Stomach (tissue), 9 donors: Measurements from ENCODE around the gene NOBOX. TPM values are rescaled to one million over a fixed set of nuclear protein-coding genes. Genes with fewer than 3 reads are reported as not detected.
A peak's percentile ranks its signal among the peaks of the same experiment; 100 is the strongest.
"Not testable (repeated sequence)": the region's sequence is repeated elsewhere in the genome, so short reads cannot be mapped to it uniquely, and the experiment has no call there.

Source experiments
- DNase-seq, 2 donors: peaks; one replicate each; pipeline versions ENCODE4 v3.0.0 to v3.0.0-alpha.2; 2013 to 2019
- H3K27ac ChIP-seq, 5 donors: fragments of 200-600 bp in 4 of 5; sonication (generic) in 4 of 5; one replicate each; pipeline ENCODE4 v1.5.1; 2013 to 2019; ENCODE audit warnings: mild to moderate bottlenecking in 1 of 5, moderate library complexity in 1 of 5
- H3K27me3 ChIP-seq, 3 donors: fragments of 200-600 bp; sonication (generic); one replicate each; pipeline ENCODE4 v1.5.1; 2017 to 2019; ENCODE audit warnings: mixed run types in 1 of 3
- H3K36me3 ChIP-seq, 4 donors: fragments of 200-600 bp; sonication (generic); 1 replicate in 3 of 4; 2 replicates in 1 of 4; pipeline ENCODE4 v1.5.1; 2016 to 2019
- H3K4me1 ChIP-seq, 4 donors: fragments of 200-600 bp; sonication (generic); one replicate each; pipeline ENCODE4 v1.5.1; 2016 to 2019
- H3K4me3 ChIP-seq, 4 donors: fragments of 200-600 bp; sonication (generic) in 3 of 4; one replicate each; pipeline ENCODE4 v1.5.1; 2016 to 2019; ENCODE audit warnings: mild to moderate bottlenecking in 1 of 4
- H3K9me3 ChIP-seq, 4 donors: fragments of 200-600 bp; sonication (generic); one replicate each; pipeline ENCODE4 v1.5.1; 2016 to 2019
- EP300 ChIP-seq: sonication (generic); formaldehyde crosslinking; IDR thresholded peaks from one replicate; pipeline ENCODE4 v1.6.1; 2017; ENCODE audit warnings: antibody characterized with exemption
- POLR2A ChIP-seq, 4 donors: fragments of 450-650 bp; IDR thresholded peaks; one replicate each; pipeline ENCODE4 v1.6.1; 2016; ENCODE audit warnings: antibody characterized with exemption in 4 of 4, control low read depth in 2 of 4, mild to moderate bottlenecking in 1 of 4, moderate library complexity in 1 of 4
- POLR2AphosphoS5 ChIP-seq, 3 donors: sonication (generic); formaldehyde crosslinking; IDR thresholded peaks; one replicate each; pipeline ENCODE4 v1.6.1; 2016; ENCODE audit warnings: antibody characterized with exemption in 3 of 3
- WGBS, 5 donors: extraction: QIAGEN DNeasy Blood & Tissue Kit in 3 of 5; methylation state at CpG; one replicate each; pipeline versions ENCODE4 v1.1.5 to v1.1.7; 2013 to 2018; 5-methylcytosine and 5-hydroxymethylcytosine counted together
- intact Hi-C: fragments of 100-400 bp; cut with DNase I; formaldehyde crosslinking; loops from one replicate; pipeline ENCODE4 v1.15.1; 2023; ENCODE audit warnings: low total_unique reads
- polyA plus RNA-seq, 3 donors: library from polyadenylated mRNA; stranded (reverse); fragments of 200-250 nt; gene quantifications; one replicate each; pipeline ENCODE4 v1.2.3, GENCODE V29; 2013
- total RNA-seq, 5 donors: library from RNA; depleted of rRNA; stranded (reverse); fragments of >200 nt; gene quantifications; one replicate each; pipeline versions ENCODE4 v1.1.0 to v1.2.3, GENCODE V29; 2014 to 2016
- TF ChIP-seq, protein P1 (sequence below), 7 experiments: fragments of 450-650 bp in 4 of 7; fragments of 200-600 bp in 3 of 7; sonication (generic) in 3 of 7; IDR thresholded peaks; one replicate each; pipeline ENCODE4 v1.5.1; 2016 to 2019; ENCODE audit warnings: antibody characterized with exemption in 7 of 7, control low read depth in 2 of 7, mild to moderate bottlenecking in 1 of 7
- donor health status: healthy with polysubstance abuse.
- donor health status: Bipolar disorder and iron deficiency.
- donor health status: healthy.

The NOBOX gene
- total and polyA plus RNA-seq, 8 donors, result not detected

DNA sequence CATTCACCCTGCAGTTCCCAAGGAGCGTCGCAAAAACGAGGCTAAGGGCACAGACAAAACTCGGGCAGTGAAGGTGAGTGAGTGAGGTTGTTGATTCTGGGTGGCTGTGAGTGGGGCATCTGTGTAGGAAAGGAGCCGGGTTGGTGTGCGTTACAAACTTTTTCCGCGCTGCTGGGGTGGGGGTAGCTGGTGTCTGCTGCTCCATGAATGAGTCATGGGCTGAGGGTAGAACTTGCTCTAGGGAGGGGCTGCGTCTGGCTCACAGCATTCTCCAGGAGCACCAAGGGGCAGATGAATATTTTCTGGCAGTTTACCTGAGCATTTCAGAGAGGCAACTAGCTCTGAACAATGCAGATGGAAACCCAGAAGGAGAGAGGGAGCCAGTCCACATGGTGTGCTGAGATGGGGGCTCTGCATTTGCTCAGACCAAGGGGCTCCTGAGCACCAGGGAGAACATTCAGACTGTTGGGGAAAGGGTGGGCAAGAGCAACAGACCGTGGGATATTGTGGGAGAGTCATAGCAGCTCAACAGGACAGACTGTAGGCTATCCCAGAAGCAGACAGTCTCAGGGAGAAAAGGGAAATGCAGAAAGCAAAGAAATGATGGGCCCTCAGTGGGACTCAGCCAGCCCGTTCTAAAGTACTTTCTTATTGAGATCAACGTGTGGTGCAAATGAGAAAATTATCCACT lies 18.8 kb downstream of the NOBOX start:
- Histone ChIP-seq H3K27ac (no peak overlapping the region), H3K27me3 (no peaks in the 10 kb centered on the region), H3K36me3 (peaks cover 4 to 13% (median 9%) of the 10 kb centered on the region in 4 donors), H3K4me1 (peaks cover 0 to 9% (median 3%) of the 10 kb centered on the region in 4 donors), H3K9me3 (no peaks in the 10 kb centered on the region), H3K4me3 (no peak overlapping the region)
- WGBS, 5 donors, result 39 to 53% (median 43%) methylated on average over 12 of the region's 12 CpGs
- intact Hi-C loops, result no loop called here
- no peak for TF ChIP-seq POLR2AphosphoS5 (IDR thresholded peaks at IDR 0.05)
- TF ChIP-seq, protein P1, sequence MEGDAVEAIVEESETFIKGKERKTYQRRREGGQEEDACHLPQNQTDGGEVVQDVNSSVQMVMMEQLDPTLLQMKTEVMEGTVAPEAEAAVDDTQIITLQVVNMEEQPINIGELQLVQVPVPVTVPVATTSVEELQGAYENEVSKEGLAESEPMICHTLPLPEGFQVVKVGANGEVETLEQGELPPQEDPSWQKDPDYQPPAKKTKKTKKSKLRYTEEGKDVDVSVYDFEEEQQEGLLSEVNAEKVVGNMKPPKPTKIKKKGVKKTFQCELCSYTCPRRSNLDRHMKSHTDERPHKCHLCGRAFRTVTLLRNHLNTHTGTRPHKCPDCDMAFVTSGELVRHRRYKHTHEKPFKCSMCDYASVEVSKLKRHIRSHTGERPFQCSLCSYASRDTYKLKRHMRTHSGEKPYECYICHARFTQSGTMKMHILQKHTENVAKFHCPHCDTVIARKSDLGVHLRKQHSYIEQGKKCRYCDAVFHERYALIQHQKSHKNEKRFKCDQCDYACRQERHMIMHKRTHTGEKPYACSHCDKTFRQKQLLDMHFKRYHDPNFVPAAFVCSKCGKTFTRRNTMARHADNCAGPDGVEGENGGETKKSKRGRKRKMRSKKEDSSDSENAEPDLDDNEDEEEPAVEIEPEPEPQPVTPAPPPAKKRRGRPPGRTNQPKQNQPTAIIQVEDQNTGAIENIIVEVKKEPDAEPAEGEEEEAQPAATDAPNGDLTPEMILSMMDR (IDR thresholded peaks at IDR 0.05), result no peak
- no peak for TF ChIP-seq EP300
- TF ChIP-seq POLR2A (IDR thresholded peaks at IDR 0.05), result no peak
- DNase-seq, result peak in 1 of 2 donors; percentile 52

DNA sequence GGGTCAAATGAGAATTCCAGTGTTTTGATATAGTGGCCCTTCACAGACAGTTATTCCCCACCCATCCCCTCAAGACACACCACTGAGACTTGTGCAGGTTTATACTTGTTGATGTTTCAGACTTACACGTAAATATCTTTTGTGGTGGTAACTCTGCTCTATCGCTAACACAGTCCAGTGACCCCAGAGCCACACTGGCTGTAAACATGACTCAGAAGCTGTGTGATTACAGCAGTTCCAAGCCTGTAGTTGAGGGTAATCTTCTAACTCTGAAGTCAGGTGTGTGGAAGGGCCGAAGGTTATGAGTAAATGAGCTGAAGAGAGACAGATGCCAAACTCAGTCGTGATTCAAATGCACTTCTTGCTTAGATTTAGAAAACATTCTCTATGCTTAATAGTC lies 19.4 kb downstream of the NOBOX start:
- peak in 1 of 2 donors; percentile 53 for DNase-seq
- TF ChIP-seq POLR2AphosphoS5 (IDR thresholded peaks at IDR 0.05), result no peak
- Histone ChIP-seq H3K4me3 (no peak overlapping the region), H3K4me1 (peaks cover 0 to 9% (median 3%) of the 10 kb centered on the region in 4 donors), H3K27ac (no peak overlapping the region), H3K9me3 (no peaks in the 10 kb centered on the region), H3K36me3 (peaks cover 4 to 19% (median 15%) of the 10 kb centered on the region in 4 donors), H3K27me3 (no peaks in the 10 kb centered on the region)
- intact Hi-C loops, result no loop called here
- WGBS, 5 donors, result 24 to 44% (median 42%) methylated on average over 4 of the region's 4 CpGs

DNA sequence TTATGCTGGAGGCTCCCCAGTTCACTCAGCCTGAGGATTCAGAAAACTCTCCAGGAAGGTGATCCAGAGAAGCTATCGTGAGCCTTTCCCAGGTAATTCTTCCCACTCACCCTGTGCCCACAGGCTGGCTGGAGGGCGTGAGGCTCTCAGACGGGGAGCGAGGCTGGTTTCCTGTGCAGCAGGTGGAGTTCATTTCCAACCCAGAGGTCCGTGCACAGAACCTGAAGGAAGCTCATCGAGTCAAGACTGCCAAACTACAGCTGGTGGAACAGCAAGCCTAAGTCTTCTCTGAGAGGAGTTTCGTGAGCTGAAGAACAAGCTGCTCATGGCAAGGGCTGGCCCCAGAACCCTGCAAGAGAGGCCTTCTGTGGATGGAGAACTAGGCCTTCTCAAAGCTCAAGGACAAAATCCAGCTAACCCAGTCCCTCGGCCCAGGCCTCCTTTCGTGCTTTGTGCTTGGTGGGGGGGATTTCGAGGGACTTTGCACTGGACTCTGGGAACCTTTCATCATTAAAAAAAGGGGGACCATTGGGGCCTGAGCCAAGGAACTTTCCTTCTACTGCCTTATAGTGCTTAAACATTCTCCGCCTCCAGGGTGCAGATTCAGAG lies 23.6 kb downstream of the NOBOX start:
- Histone ChIP-seq H3K27me3 (no peaks in the 10 kb centered on the region), H3K36me3 (peaks cover 11 to 43% (median 40%) of the 10 kb centered on the region in 4 donors), H3K4me1 (peaks cover 0 to 9% (median 3%) of the 10 kb centered on the region in 4 donors), H3K9me3 (no peaks in the 10 kb centered on the region), H3K4me3 (no peak overlapping the region), H3K27ac (no peak overlapping the region)
- no peak for DNase-seq
- TF ChIP-seq, protein P1 (IDR thresholded peaks at IDR 0.05), result no peak
- TF ChIP-seq POLR2AphosphoS5 (IDR thresholded peaks at IDR 0.05) (no peak), EP300 (no peak), POLR2A (IDR thresholded peaks at IDR 0.05) (no peak)
- 94 to 96% (median 95%) methylated on average over 11 of the region's 11 CpGs for WGBS, 5 donors
- intact Hi-C loops, result no loop called here

DNA sequence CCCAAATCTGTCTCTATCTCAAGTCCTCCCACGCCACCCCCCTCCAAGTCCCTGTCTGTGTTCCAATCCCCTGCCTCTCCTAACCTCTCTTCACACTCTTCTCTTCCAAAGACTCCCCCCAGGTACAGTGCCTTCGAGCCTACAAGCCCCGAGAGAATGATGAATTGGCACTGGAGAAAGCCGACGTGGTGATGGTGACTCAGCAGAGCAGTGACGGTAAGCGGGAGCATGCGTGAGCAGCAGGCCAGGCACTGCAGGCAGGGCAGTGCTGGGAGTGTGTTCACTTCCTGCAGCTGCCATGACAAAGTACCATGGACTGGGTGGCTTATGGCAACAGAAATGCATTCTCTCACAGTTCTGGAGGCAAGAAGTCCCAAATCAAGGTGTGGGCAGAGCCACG lies 24.8 kb downstream of the NOBOX start:
- no peaks in the 10 kb centered on the region for H3K27me3 ChIP-seq
- H3K4me3 ChIP-seq, result no peak overlapping the region
- WGBS, 5 donors, result 87 to 96% (median 94%) methylated on average over 9 of the region's 9 CpGs
- TF ChIP-seq, protein P1 (IDR thresholded peaks at IDR 0.05), result no peak
- TF ChIP-seq POLR2AphosphoS5 (IDR thresholded peaks at IDR 0.05), result no peak
- no peak for TF ChIP-seq EP300
- no peak for TF ChIP-seq POLR2A (IDR thresholded peaks at IDR 0.05)
- peaks cover 11 to 43% (median 40%) of the 10 kb centered on the region in 4 donors for H3K36me3 ChIP-seq
- intact Hi-C loops, result no loop called here
- no peak for DNase-seq
- H3K4me1 ChIP-seq, result no peaks in the 10 kb centered on the region
- H3K9me3 ChIP-seq, result no peaks in the 10 kb centered on the region
- no peak overlapping the region for H3K27ac ChIP-seq

DNA sequence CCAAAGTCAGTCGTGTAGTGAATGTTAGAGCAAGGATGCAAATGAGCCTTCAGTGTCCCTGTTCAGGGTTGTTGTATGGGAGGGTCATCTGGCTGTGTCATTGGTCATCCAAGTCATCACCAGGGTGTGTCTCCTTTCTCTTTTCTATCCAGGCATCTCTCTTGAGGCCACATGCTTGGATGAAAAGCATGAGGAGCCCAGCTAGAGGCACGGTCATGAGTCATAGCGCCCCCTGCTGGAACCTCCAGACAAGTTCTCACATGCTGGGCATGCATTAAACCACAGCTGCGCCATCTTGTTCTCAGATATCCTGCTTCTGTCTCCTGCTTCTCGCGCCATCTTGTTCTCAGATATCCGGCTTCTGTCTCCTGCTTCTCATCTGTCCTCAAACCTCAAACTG lies 34.3 kb downstream of the NOBOX start:
- H3K4me3 ChIP-seq, H3K27me3 ChIP-seq, H3K27ac ChIP-seq, H3K4me1 ChIP-seq, DNase-seq, H3K9me3 ChIP-seq, intact Hi-C loops, H3K36me3 ChIP-seq: not testable (repeated sequence)
- WGBS, 5 donors, result 99% methylated on average over 4 of the region's 7 CpGs; no CpG with 5 or more reads in 4 of the 5 donors

DNA sequence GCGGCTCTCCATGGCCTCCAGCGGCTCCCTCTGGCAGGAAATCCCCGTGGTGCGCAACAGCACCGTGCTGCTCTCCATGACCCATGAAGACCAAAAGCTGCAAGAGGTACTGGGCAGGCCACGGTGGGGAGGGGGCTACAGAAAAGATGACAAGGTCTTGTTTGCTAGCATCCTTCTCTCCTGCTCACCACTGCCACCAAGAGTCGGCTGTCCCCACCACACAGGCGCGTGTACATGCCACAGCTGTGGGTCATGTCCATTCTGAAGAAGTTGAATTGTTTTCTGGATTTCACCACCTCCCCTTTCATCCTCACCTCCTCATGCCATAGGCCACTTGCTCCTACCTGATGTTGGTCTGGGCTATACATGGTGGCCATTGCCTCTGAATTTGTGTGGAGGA lies 36.2 kb downstream of the NOBOX start:
- intact Hi-C loops, DNase-seq, H3K36me3 ChIP-seq, H3K4me3 ChIP-seq, H3K4me1 ChIP-seq, H3K9me3 ChIP-seq, H3K27ac ChIP-seq, H3K27me3 ChIP-seq: not testable (repeated sequence)
- no CpG with 5 or more reads among the region's 9 CpGs for WGBS, 5 donors

DNA sequence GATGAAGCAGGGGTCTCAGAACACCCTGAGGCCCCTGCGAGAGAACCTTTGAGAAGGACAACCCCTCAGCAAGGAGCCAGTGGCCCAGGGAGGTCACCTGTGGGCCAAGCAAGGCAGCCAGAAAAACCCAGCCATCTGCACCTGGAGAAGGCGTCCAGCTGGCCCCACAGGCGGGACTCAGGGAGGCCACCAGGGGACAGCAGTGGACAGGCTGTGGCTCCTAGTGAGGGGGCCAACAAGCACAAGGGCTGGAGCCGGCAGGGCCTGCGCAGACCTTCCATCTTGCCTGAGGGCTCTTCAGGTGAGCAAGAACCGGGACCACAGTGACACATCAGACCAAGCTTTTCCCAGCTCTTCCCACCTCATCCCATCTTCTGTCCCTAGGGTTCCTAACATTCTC lies 38.0 kb downstream of the NOBOX start:
- H3K27ac ChIP-seq, H3K9me3 ChIP-seq, H3K4me3 ChIP-seq, intact Hi-C loops, H3K27me3 ChIP-seq, H3K36me3 ChIP-seq, H3K4me1 ChIP-seq, DNase-seq: not testable (repeated sequence)
- WGBS, 5 donors, result no CpG with 5 or more reads among the region's 6 CpGs

DNA sequence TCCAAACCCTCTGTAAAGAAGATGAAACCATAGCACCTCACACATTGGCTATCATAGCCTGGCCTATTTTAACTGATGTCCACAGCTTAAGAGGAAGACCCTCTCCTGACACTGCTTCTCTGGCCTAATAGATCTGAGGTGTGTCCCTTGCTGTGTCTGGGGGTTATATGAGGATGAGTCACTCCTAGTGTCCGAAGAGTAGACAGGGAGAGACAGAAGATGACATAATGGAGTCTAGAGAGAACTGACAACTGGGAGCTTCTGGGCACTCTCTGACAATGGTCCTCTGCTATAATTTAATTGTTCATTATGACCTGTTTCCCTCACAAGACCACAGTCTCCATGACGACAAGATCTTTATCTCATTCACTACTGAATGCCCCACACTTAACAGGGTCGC lies 41.4 kb downstream of the NOBOX start:
- H3K27me3 ChIP-seq, DNase-seq, intact Hi-C loops, H3K36me3 ChIP-seq, H3K4me3 ChIP-seq, H3K27ac ChIP-seq, H3K4me1 ChIP-seq, H3K9me3 ChIP-seq: not testable (repeated sequence)
- no CpG with 5 or more reads among the region's 3 CpGs for WGBS, 5 donors
